Left lung (tissue), 10 donors: Measurements from ENCODE around the gene SYNGAP1. TPM values are rescaled to one million over a fixed set of nuclear protein-coding genes. Genes with fewer than 3 reads are reported as not detected.

ENCODE experiments used
- ATAC-seq: fragments of 200-7000 bp; cut with Tn5 transposase; one replicate; pipeline ENCODE4 v1.9.1; 2020; ENCODE audit warnings: moderate library complexity
- DNase-seq, 4 donors: peaks; one replicate each; pipeline ENCODE4 v3.0.0-alpha.2; 2013 to 2020
- H3K27ac ChIP-seq, 2 donors: fragments of 200-600 bp; sonication (generic) in 1 of 2; one replicate each; pipeline versions ENCODE4 v1.5.0 to v1.8.0; 2020 to 2021
- H3K27me3 ChIP-seq, 2 donors: fragments of 200-600 bp; sonication (generic) in 1 of 2; one replicate each; pipeline versions ENCODE4 v1.5.0 to v1.8.0; 2020 to 2021
- H3K36me3 ChIP-seq, 2 donors: fragments of 200-600 bp; sonication (generic) in 1 of 2; one replicate each; pipeline versions ENCODE4 v1.5.0 to v1.8.0; 2020 to 2021
- H3K4me1 ChIP-seq, 2 donors: fragments of 200-600 bp; one replicate each; pipeline ENCODE4 v1.8.0; 2021
- H3K4me3 ChIP-seq, 2 donors: fragments of 200-600 bp; sonication (generic) in 1 of 2; one replicate each; pipeline versions ENCODE4 v1.5.0 to v1.8.0; 2020 to 2021; ENCODE audit warnings: mild to moderate bottlenecking in 1 of 2
- H3K9me3 ChIP-seq, 2 donors: fragments of 200-600 bp; sonication (generic) in 1 of 2; one replicate each; pipeline versions ENCODE4 v1.5.0 to v1.8.0; 2020 to 2021
- intact Hi-C, 2 donors: fragments of 100-400 bp; cut with DNase I; formaldehyde crosslinking; loops; one replicate each; pipeline versions ENCODE4 v1.11.2 to v1.14.2; 2022
- microRNA-seq, 2 donors: library from miRNA; unstranded; fragments of <30 nt; microRNA quantifications; one replicate each; pipeline ENCODE4, GENCODE V29; 2019
- polyA plus RNA-seq, 6 donors: library from polyadenylated mRNA; unstranded; fragments of 120-200 nt; gene quantifications; one replicate each; pipeline ENCODE4 v1.2.1, GENCODE V29; 2013; ENCODE audit not compliant: insufficient read length in 6 of 6
- total RNA-seq, 2 donors: library from RNA; stranded (reverse); fragmentation: NEBNext Ultra II Directional; extraction: Animal tissue kit (Norgen Biotek cat#: 25700); gene quantifications; one replicate each; pipeline ENCODE4 v1.2.1, GENCODE V29; 2021
- TF ChIP-seq, protein P1 (sequence below), 2 donors: fragments of 200-600 bp; sonication (generic) in 1 of 2; IDR thresholded peaks; one replicate each; pipeline versions ENCODE4 v1.5.0 to v1.8.0; 2021; ENCODE audit warnings: antibody characterized with exemption in 2 of 2
- donor health status: DM: no; HTN: yes; CAD: no.
- donor health status: DM: no; HTN: no; CAD: no.

The SYNGAP1 gene
- total and polyA plus RNA-seq, 8 donors = 18.1 to 51.2 (median 44.6) TPM

GRCh38 chr6:33490621-33491020 lies 70.8 kb downstream of the SYNGAP1 start:
- TF ChIP-seq, protein P1, sequence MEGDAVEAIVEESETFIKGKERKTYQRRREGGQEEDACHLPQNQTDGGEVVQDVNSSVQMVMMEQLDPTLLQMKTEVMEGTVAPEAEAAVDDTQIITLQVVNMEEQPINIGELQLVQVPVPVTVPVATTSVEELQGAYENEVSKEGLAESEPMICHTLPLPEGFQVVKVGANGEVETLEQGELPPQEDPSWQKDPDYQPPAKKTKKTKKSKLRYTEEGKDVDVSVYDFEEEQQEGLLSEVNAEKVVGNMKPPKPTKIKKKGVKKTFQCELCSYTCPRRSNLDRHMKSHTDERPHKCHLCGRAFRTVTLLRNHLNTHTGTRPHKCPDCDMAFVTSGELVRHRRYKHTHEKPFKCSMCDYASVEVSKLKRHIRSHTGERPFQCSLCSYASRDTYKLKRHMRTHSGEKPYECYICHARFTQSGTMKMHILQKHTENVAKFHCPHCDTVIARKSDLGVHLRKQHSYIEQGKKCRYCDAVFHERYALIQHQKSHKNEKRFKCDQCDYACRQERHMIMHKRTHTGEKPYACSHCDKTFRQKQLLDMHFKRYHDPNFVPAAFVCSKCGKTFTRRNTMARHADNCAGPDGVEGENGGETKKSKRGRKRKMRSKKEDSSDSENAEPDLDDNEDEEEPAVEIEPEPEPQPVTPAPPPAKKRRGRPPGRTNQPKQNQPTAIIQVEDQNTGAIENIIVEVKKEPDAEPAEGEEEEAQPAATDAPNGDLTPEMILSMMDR (IDR thresholded peaks at IDR 0.05) = no peak
- no peak overlapping the region for H3K27ac ChIP-seq
- DNase-seq (no peak), ATAC-seq (no peak)
- H3K36me3 ChIP-seq = no peaks in the 10 kb centered on the region
- H3K4me1 ChIP-seq = no peaks in the 10 kb centered on the region
- no peaks in the 10 kb centered on the region for H3K9me3 ChIP-seq
- intact Hi-C loops = no loop called here
- no peak overlapping the region for H3K4me3 ChIP-seq
- peaks cover 0 to 15% of the 10 kb centered on the region in 2 donors for H3K27me3 ChIP-seq

DNA sequence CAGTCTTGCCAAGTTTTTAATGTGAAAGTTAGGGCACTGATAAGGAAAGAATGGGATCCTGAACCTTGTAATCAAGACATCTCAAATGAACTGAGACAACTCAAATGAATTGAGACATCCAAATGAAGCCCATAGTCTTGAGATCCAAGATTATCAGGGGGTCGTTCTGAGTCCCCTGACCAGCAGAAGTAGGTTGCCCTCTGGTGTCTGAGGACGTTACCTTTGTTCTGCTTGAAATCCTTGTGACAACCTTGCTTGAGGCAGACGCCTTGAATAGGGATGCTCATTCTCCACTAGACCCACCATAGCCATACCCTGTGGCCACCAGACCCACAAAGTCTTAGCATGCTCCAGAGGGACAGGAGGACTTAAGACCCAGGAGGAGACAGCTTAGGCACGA lies 72.2 kb downstream of the SYNGAP1 start:
- H3K36me3 ChIP-seq = no peaks in the 10 kb centered on the region
- no peak for ATAC-seq
- DNase-seq = no peak
- intact Hi-C loops = no loop called here
- H3K27ac ChIP-seq = no peak overlapping the region
- TF ChIP-seq, protein P1 (IDR thresholded peaks at IDR 0.05) = no peak
- peaks cover 0 to 15% of the 10 kb centered on the region in 2 donors for H3K27me3 ChIP-seq
- no peak overlapping the region for H3K4me3 ChIP-seq
- H3K9me3 ChIP-seq = no peaks in the 10 kb centered on the region
- no peaks in the 10 kb centered on the region for H3K4me1 ChIP-seq

DNA sequence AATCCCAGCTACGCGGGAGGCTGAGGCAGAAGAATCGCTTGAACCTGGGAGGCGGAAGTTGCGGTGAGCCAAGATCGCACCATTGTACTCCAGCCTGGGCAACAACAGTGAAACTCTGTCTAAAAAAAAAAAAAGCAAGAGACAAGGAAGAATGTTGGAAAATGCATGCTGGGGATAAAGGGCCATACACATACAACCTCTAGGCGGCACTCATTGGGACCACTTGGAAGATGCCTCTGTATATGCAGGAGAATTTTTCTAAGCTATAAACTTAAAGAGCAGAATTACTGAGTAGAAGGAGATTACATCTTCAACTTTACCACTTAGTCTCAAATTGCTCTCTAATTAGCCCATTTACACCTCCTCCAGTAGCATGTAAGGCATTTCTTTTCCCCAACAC lies 77.3 kb downstream of the SYNGAP1 start:
- no peak overlapping the region for H3K4me3 ChIP-seq
- DNase-seq (no peak), ATAC-seq (no peak)
- H3K27ac ChIP-seq = no peak overlapping the region
- intact Hi-C loops = no loop called here
- H3K27me3 ChIP-seq = no peaks in the 10 kb centered on the region
- H3K36me3 ChIP-seq = no peaks in the 10 kb centered on the region
- no peaks in the 10 kb centered on the region for H3K9me3 ChIP-seq
- TF ChIP-seq, protein P1 (IDR thresholded peaks at IDR 0.05) = no peak
- no peaks in the 10 kb centered on the region for H3K4me1 ChIP-seq

DNA sequence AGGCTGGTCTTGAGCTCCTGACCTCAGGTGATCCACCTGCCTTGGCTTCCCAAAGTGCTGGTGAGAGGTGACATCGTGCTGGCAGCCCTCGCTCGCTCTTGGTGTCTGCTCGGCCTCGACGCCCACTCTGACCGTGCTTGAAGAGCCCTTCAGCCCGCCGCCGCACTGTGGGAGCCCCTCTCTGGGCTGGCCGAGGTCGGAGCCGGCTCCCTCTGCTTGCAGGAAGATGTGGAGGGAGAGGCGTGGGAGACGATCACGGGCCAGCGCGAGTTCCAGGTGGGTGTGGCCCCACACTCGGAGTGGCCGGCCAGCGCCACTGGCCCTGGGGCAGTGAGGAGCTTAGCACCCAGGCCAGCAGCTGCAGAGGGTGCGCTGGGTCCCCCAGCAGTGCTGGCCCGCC lies 82.6 kb downstream of the SYNGAP1 start:
- no peak for ATAC-seq
- intact Hi-C loops = no loop called here
- Histone ChIP-seq H3K27ac (no peak overlapping the region), H3K4me1 (no peaks in the 10 kb centered on the region), H3K4me3 (no peak overlapping the region), H3K27me3 (no peaks in the 10 kb centered on the region), H3K9me3 (no peaks in the 10 kb centered on the region), H3K36me3 (no peaks in the 10 kb centered on the region)
- no peak for DNase-seq
- TF ChIP-seq, protein P1 (IDR thresholded peaks at IDR 0.05) = no peak

- Histone ChIP-seq H3K36me3 (no peaks in the 10 kb centered on the region), H3K4me3 (no peak overlapping the region), H3K27me3 (no peaks in the 10 kb centered on the region), H3K9me3 (no peaks in the 10 kb centered on the region), H3K27ac (no peak overlapping the region), H3K4me1 (peaks cover 0 to 11% of the 10 kb centered on the region in 2 donors)
- ATAC-seq (no peak), DNase-seq (no peak)
- TF ChIP-seq, protein P1 (IDR thresholded peaks at IDR 0.05) = no peak
- intact Hi-C loops = no loop called here
These were observed 84.6 kb downstream of the SYNGAP1 start for GRCh38 chr6:33504486-33504885.

Small RNA genes within 50 kb of the gene (microRNA-seq; reads per million reads assigned to microRNA genes)
- 0 reads per million in 2 donors for gene MIR5004

Other genes starting within 250 kb of the SYNGAP1 start
- under 1 TPM; 0.45 to 0.87 TPM for gene COL11A2, start 227.6 kb upstream of the SYNGAP1 start, total RNA-seq
- 1 to 10 TPM; 2.6 to 9.5 (median 4.1) TPM for gene COL11A2, start 227.6 kb upstream of the SYNGAP1 start, polyA plus RNA-seq
- 10 to 100 TPM; 35.4 to 37.1 TPM for gene RXRB, start 219.4 kb upstream of the SYNGAP1 start, total RNA-seq
- gene RXRB, start 219.4 kb upstream of the SYNGAP1 start, polyA plus RNA-seq = 10 to 100 TPM; 55.1 to 76.2 (median 62.9) TPM
- gene SLC39A7, start 219.2 kb upstream of the SYNGAP1 start, total RNA-seq = 100 to 1,000 TPM; 131 to 149 TPM
- gene SLC39A7, start 219.2 kb upstream of the SYNGAP1 start, polyA plus RNA-seq = 100 to 1,000 TPM in 2 of 6 donors, 10 to 100 TPM in 4; 71.9 to 103 (median 98.8) TPM
- 10 to 100 TPM; 13.5 to 14.0 TPM for gene HSD17B8, start 215.4 kb upstream of the SYNGAP1 start, total RNA-seq
- gene HSD17B8, start 215.4 kb upstream of the SYNGAP1 start, polyA plus RNA-seq = 10 to 100 TPM; 15.9 to 27.0 (median 22.4) TPM
- gene RING1, start 211.6 kb upstream of the SYNGAP1 start, total RNA-seq = 10 to 100 TPM; 37.4 to 41.4 TPM
- gene RING1, start 211.6 kb upstream of the SYNGAP1 start, polyA plus RNA-seq = 10 to 100 TPM; 53.7 to 70.6 (median 59.9) TPM
- 10 to 100 TPM; 46.2 to 54.2 TPM for gene VPS52, start 148.2 kb upstream of the SYNGAP1 start, total RNA-seq
- gene VPS52, start 148.2 kb upstream of the SYNGAP1 start, polyA plus RNA-seq = 10 to 100 TPM; 75.7 to 92.5 (median 86.3) TPM
- gene RPS18, start 148.0 kb upstream of the SYNGAP1 start, total RNA-seq = 1,000 to 10,000 TPM; 1,881 to 1,887 TPM
- 1,000 to 10,000 TPM; 3,694 to 4,273 (median 4,148) TPM for gene RPS18, start 148.0 kb upstream of the SYNGAP1 start, polyA plus RNA-seq
- gene B3GALT4, start 142.9 kb upstream of the SYNGAP1 start, total RNA-seq = 10 to 100 TPM; 12.7 to 12.9 TPM
- 1 to 10 TPM; 3.5 to 5.0 (median 4.1) TPM for gene B3GALT4, start 142.9 kb upstream of the SYNGAP1 start, polyA plus RNA-seq
- gene WDR46, start 130.8 kb upstream of the SYNGAP1 start, total RNA-seq = 10 to 100 TPM; 26.6 to 42.0 TPM
- 10 to 100 TPM; 59.7 to 89.8 (median 65.8) TPM for gene WDR46, start 130.8 kb upstream of the SYNGAP1 start, polyA plus RNA-seq
- gene PFDN6, start 130.5 kb upstream of the SYNGAP1 start, total RNA-seq = 10 to 100 TPM; 37.7 to 43.0 TPM
- 10 to 100 TPM; 50.4 to 55.3 (median 51.2) TPM for gene PFDN6, start 130.5 kb upstream of the SYNGAP1 start, polyA plus RNA-seq
- 10 to 100 TPM; 83.3 to 94.6 TPM for gene RGL2, start 121.1 kb upstream of the SYNGAP1 start, total RNA-seq
- gene RGL2, start 121.1 kb upstream of the SYNGAP1 start, polyA plus RNA-seq = 100 to 1,000 TPM; 133 to 157 (median 140) TPM
- gene TAPBP, start 106.0 kb upstream of the SYNGAP1 start, total RNA-seq = 100 to 1,000 TPM; 227 to 243 TPM
- gene TAPBP, start 106.0 kb upstream of the SYNGAP1 start, polyA plus RNA-seq = 10 to 100 TPM; 41.5 to 60.2 (median 45.1) TPM
- 10 to 100 TPM; 17.3 to 22.6 TPM for gene ZBTB22, start 102.3 kb upstream of the SYNGAP1 start, total RNA-seq
- 10 to 100 TPM; 21.8 to 29.3 (median 25.5) TPM for gene ZBTB22, start 102.3 kb upstream of the SYNGAP1 start, polyA plus RNA-seq
- 10 to 100 TPM; 33.6 to 42.0 TPM for gene DAXX, start 97.1 kb upstream of the SYNGAP1 start, total RNA-seq
- 10 to 100 TPM; 44.8 to 62.5 (median 54.2) TPM for gene DAXX, start 97.1 kb upstream of the SYNGAP1 start, polyA plus RNA-seq
- 1 to 10 TPM; 5.8 to 9.9 TPM for gene KIFC1, start 28.2 kb upstream of the SYNGAP1 start, total RNA-seq
- 10 to 100 TPM; 30.7 to 73.6 (median 42.4) TPM for gene KIFC1, start 28.2 kb upstream of the SYNGAP1 start, polyA plus RNA-seq
- gene PHF1, start 9.1 kb upstream of the SYNGAP1 start, total RNA-seq = 10 to 100 TPM; 43.4 to 45.6 TPM
- 10 to 100 TPM; 64.6 to 91.9 (median 73.5) TPM for gene PHF1, start 9.1 kb upstream of the SYNGAP1 start, polyA plus RNA-seq
- gene CUTA, start 2.0 kb upstream of the SYNGAP1 start, total RNA-seq = 100 to 1,000 TPM; 144 to 175 TPM
- 100 to 1,000 TPM; 165 to 189 (median 177) TPM for gene CUTA, start 2.0 kb upstream of the SYNGAP1 start, polyA plus RNA-seq
- 1 to 10 TPM; 5.8 to 9.8 TPM for gene ZBTB9, start 34.5 kb downstream of the SYNGAP1 start, total RNA-seq
- 10 to 100 TPM in 4 of 6 donors, 1 to 10 TPM in 2; 9.4 to 13.6 (median 11.2) TPM for gene ZBTB9, start 34.5 kb downstream of the SYNGAP1 start, polyA plus RNA-seq
- gene BAK1, start 160.2 kb downstream of the SYNGAP1 start, total RNA-seq = 10 to 100 TPM; 26.5 to 27.0 TPM
- 10 to 100 TPM; 13.1 to 19.3 (median 17.9) TPM for gene BAK1, start 160.2 kb downstream of the SYNGAP1 start, polyA plus RNA-seq
- 100 to 1,000 TPM; 107 to 147 TPM for gene ITPR3, start 201.3 kb downstream of the SYNGAP1 start, total RNA-seq
- 10 to 100 TPM; 70.8 to 99.0 (median 90.0) TPM for gene ITPR3, start 201.3 kb downstream of the SYNGAP1 start, polyA plus RNA-seq